Gastroesophageal sphincter (tissue), 3 donors: ENCODE measurements around the gene RTKN2.

Source experiments
- EP300 ChIP-seq: sonication (generic); formaldehyde crosslinking; IDR thresholded peaks from one replicate; pipeline ENCODE4 v1.6.1; 2017; ENCODE audit warnings: antibody characterized with exemption, mild to moderate bottlenecking
- POLR2A ChIP-seq, 2 donors: fragments of 450-650 bp; IDR thresholded peaks; one replicate each; pipeline ENCODE4 v1.6.1; 2017; ENCODE audit warnings: antibody characterized with exemption in 2 of 2, mild to moderate bottlenecking in 2 of 2, moderate library complexity in 1 of 2
- POLR2AphosphoS5 ChIP-seq: sonication (generic); formaldehyde crosslinking; IDR thresholded peaks from one replicate; pipeline ENCODE4 v1.6.1; 2017; ENCODE audit warnings: antibody characterized with exemption
- TF ChIP-seq, protein P1 (sequence below), 4 experiments: fragments of 200-600 bp in 2 of 4; fragments of 450-650 bp in 2 of 4; sonication (generic) in 1 of 4; IDR thresholded peaks; one replicate each; pipeline ENCODE4 v1.5.1; 2017 to 2019; ENCODE audit warnings: antibody characterized with exemption in 4 of 4, mild to moderate bottlenecking in 2 of 4, moderate library complexity in 2 of 4

DNA sequence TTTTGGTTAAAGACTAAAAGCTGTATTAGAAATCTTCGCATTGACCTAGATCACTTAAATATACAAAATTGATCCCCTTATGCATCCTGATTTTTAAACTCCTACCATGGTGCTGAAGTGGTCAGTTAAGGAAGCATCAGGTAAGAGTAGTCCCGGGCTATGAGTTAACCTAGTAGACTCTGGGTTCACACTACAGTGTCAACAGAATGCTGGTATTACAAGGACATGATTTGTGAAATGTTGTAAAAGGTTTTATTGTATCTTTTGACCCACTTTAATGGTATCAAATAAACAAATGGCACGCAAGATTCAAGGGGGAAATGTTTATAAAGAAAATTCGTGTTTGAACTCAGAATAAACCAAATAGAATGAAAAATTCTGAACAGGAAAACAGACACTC lies 36.8 kb downstream of the RTKN2 start:
- TF ChIP-seq, protein P1, sequence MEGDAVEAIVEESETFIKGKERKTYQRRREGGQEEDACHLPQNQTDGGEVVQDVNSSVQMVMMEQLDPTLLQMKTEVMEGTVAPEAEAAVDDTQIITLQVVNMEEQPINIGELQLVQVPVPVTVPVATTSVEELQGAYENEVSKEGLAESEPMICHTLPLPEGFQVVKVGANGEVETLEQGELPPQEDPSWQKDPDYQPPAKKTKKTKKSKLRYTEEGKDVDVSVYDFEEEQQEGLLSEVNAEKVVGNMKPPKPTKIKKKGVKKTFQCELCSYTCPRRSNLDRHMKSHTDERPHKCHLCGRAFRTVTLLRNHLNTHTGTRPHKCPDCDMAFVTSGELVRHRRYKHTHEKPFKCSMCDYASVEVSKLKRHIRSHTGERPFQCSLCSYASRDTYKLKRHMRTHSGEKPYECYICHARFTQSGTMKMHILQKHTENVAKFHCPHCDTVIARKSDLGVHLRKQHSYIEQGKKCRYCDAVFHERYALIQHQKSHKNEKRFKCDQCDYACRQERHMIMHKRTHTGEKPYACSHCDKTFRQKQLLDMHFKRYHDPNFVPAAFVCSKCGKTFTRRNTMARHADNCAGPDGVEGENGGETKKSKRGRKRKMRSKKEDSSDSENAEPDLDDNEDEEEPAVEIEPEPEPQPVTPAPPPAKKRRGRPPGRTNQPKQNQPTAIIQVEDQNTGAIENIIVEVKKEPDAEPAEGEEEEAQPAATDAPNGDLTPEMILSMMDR (IDR thresholded peaks at IDR 0.05), result no peak
- no peak for TF ChIP-seq POLR2AphosphoS5
- no peak for TF ChIP-seq POLR2A (IDR thresholded peaks at IDR 0.05)
- TF ChIP-seq EP300, result no peak
